ENCODE results near the gene CHFR. TPM values are rescaled to one million over a fixed set of nuclear protein-coding genes. Genes with fewer than 3 reads are reported as not detected.

CHFR gene
- total RNA-seq, 2 experiments from 2014 or later = 38.2 to 55.9 TPM

DNA sequence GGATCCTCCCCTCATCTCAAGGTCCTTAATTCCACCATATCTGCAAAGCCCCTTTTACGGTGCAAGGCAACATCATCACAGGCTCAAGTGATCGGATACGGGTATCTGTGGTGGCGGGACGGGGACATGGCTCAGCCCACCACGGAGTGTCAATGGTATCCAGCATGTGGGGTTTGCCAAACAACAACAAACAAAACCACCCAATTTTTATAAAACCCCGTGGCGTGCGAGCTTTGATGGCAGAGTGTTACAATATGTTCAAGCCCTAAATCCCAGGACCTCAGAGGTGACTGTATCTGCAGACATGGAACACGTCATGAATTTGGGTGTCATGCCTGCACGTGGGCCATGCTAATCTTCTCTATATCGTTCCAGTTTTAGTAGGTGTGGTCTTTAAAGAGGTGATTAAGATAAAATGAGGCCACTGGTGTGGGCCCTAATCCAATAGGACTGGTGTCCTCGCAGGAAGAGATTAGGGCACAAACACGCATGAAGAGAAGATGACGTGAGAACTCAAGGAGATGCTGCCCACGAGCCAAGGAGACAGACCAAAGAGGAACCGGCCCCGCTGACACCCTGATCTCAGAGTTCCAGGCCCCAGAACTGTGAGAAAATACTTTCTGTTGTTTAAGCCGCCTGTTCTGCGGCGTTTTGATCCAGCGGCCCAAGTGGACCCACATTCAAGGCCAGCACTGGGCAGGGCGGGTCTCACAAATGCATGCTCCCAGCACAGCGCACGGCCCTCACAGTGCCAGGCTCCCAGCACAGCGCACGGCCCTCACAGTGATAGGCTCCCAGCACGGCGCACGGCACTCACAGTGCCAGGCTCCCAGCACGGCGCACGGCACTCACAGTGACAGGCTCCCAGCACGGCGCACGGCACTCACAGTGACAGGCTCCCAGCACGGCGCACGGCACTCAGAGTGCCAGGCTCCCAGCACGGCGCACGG is 52.1 kb downstream of the CHFR start:
- no peak for DNase-seq (ENCODE audit: low spot score)
- CTCF ChIA-PET (ENCODE audit: unreplicated experiment) = no interaction called here
- BruUV-seq (replicated peaks) = no TSS peak
- no peak overlapping the region for H2AFZ ChIP-seq (ENCODE audit: low read length)
- no peaks in the 10 kb centered on the region for H4K20me1 ChIP-seq (ENCODE audit: insufficient read depth, low read length)
- intact Hi-C loops (cut with micrococcal nuclease; ENCODE audit: unreplicated experiment) = no loop called here
- no peak overlapping the region for H3K4me3 ChIP-seq (ENCODE audit: low read depth, low read length, poor library complexity, severe bottlenecking)
- H3K9me2 ChIP-seq (ENCODE audit: insufficient read depth, low read length) = no peaks in the 10 kb centered on the region
- H3K27ac ChIP-seq (ENCODE audit: low read depth, low read length, poor library complexity, severe bottlenecking) = no peak overlapping the region
- H3K9me3 ChIP-seq (ENCODE audit: low read length) = no peaks in the 10 kb centered on the region
- no peaks in the 10 kb centered on the region for H3K79me2 ChIP-seq (ENCODE audit: insufficient read depth, low read depth, low read length)
- POLR2A ChIA-PET = no interaction called here
- H3K4me2 ChIP-seq (ENCODE audit: low read length) = no peak overlapping the region
- TF ChIP-seq, protein P1, sequence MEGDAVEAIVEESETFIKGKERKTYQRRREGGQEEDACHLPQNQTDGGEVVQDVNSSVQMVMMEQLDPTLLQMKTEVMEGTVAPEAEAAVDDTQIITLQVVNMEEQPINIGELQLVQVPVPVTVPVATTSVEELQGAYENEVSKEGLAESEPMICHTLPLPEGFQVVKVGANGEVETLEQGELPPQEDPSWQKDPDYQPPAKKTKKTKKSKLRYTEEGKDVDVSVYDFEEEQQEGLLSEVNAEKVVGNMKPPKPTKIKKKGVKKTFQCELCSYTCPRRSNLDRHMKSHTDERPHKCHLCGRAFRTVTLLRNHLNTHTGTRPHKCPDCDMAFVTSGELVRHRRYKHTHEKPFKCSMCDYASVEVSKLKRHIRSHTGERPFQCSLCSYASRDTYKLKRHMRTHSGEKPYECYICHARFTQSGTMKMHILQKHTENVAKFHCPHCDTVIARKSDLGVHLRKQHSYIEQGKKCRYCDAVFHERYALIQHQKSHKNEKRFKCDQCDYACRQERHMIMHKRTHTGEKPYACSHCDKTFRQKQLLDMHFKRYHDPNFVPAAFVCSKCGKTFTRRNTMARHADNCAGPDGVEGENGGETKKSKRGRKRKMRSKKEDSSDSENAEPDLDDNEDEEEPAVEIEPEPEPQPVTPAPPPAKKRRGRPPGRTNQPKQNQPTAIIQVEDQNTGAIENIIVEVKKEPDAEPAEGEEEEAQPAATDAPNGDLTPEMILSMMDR (conservative IDR thresholded peaks at IDR 0.05; ENCODE audit: low read length) = no peak
- no peak for TF ChIP-seq EZH2phosphoT487 (IDR thresholded peaks at IDR 0.05; ENCODE audit: borderline replicate concordance, low read depth, low read length)
- peaks cover 10% of the 10 kb centered on the region for H3K4me1 ChIP-seq (ENCODE audit: insufficient read depth, low read length, poor library complexity, severe bottlenecking)
- peaks cover 13% of the 10 kb centered on the region for H3K36me3 ChIP-seq (ENCODE audit: insufficient read depth, low read length)

DNA sequence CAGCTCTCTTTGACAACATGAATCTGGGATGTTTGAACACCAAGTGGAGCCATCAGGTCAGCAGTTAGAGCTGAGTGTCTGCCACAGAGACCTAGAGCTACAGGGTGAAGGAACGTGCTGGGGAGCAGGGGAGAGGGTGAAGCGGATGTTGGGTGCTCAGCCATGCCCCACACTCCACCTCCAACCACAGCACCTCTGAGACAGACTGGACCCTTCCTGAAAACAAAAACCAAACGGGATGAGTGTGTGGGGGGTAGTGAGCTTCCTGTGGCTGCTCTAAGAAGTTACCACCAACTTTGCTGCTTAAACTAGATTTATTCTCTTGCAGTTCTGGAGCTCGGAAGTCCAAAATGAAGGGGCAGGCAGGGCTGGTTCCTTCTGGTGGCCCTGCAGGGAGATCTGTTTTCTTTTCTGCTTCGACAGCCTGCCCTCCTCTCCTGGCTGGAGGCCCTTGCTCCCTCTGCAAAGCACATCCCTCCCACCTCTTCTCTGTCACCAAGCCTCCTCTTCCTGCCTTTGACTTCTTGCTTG is 53.2 kb downstream of the CHFR start:
- Histone ChIP-seq H3K4me2 (ENCODE audit: low read length) (no peak overlapping the region), H3K9me3 (ENCODE audit: low read length) (no peaks in the 10 kb centered on the region), H2AFZ (ENCODE audit: low read length) (no peak overlapping the region), H3K36me3 (ENCODE audit: insufficient read depth, low read length) (peaks cover 3% of the 10 kb centered on the region; the same call in 1 of the 2 replicates), H3K4me1 (ENCODE audit: insufficient read depth, low read length, poor library complexity, severe bottlenecking) (peaks cover 15% of the 10 kb centered on the region), H3K4me3 (ENCODE audit: low read depth, low read length, poor library complexity, severe bottlenecking) (no peak overlapping the region), H3K9me2 (ENCODE audit: insufficient read depth, low read length) (no peaks in the 10 kb centered on the region), H3K79me2 (ENCODE audit: insufficient read depth, low read depth, low read length) (no peaks in the 10 kb centered on the region), H4K20me1 (ENCODE audit: insufficient read depth, low read length) (no peaks in the 10 kb centered on the region), H3K27ac (ENCODE audit: low read depth, low read length, poor library complexity, severe bottlenecking) (no peak overlapping the region)
- no peak for DNase-seq (ENCODE audit: low spot score)
- POLR2A ChIA-PET = interaction anchor here (1.2 kb wide), 1 partner anchor 11 kb away, joined by 5 read pairs; no protein-coding TSS in a partner anchor
- TF ChIP-seq, protein P1 (conservative IDR thresholded peaks at IDR 0.05; ENCODE audit: low read length) = no peak
- TF ChIP-seq EZH2phosphoT487 (IDR thresholded peaks at IDR 0.05; ENCODE audit: borderline replicate concordance, low read depth, low read length) = no peak
- CTCF ChIA-PET (ENCODE audit: unreplicated experiment) = no interaction called here
- BruUV-seq (replicated peaks) = no TSS peak
- intact Hi-C loops (cut with micrococcal nuclease; ENCODE audit: unreplicated experiment) = no loop called here

DNA sequence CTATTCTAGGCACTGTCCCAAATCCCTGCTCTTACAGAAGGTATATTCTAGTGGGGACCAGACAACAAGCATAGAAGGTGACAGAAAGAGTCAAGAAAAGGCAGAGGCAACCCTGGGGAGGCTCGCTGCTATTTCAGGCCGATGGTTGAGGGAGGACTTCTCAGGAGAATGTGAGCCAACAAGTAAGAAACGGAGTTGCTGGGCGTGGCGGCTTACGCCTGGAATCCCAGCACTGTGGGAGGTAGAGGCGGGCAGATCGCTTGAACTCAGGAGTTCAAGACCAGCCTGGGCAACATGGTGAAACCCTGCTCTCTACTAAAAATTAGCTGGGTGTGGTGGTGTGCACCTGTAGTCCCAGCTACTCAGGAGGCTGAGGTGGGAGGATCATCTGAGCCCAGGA is 54.1 kb downstream of the CHFR start:
- no peak overlapping the region for H3K27ac ChIP-seq (ENCODE audit: low read depth, low read length, poor library complexity, severe bottlenecking)

More for the DNA sequence above, 54.1 kb downstream of the CHFR start:
- BruUV-seq (replicated peaks) = no TSS peak
- H3K9me2 ChIP-seq (ENCODE audit: insufficient read depth, low read length) = no peaks in the 10 kb centered on the region
- POLR2A ChIA-PET = no interaction called here
- no peak overlapping the region for H2AFZ ChIP-seq (ENCODE audit: low read length)
- intact Hi-C loops (cut with micrococcal nuclease; ENCODE audit: unreplicated experiment) = no loop called here
- no peaks in the 10 kb centered on the region for H4K20me1 ChIP-seq (ENCODE audit: insufficient read depth, low read length)
- CTCF ChIA-PET (ENCODE audit: unreplicated experiment) = no interaction called here
- peaks cover 3% of the 10 kb centered on the region; the same call in 1 of the 2 replicates for H3K36me3 ChIP-seq (ENCODE audit: insufficient read depth, low read length)
- DNase-seq (ENCODE audit: low spot score) = no peak
- H3K79me2 ChIP-seq (ENCODE audit: insufficient read depth, low read depth, low read length) = peaks cover 1% of the 10 kb centered on the region
- TF ChIP-seq, protein P1 (conservative IDR thresholded peaks at IDR 0.05; ENCODE audit: low read length) = no peak
- no peak for TF ChIP-seq EZH2phosphoT487 (IDR thresholded peaks at IDR 0.05; ENCODE audit: borderline replicate concordance, low read depth, low read length)
- no peak overlapping the region for H3K4me2 ChIP-seq (ENCODE audit: low read length)
- peaks cover 17% of the 10 kb centered on the region for H3K4me1 ChIP-seq (ENCODE audit: insufficient read depth, low read length, poor library complexity, severe bottlenecking)
- H3K4me3 ChIP-seq (ENCODE audit: low read depth, low read length, poor library complexity, severe bottlenecking) = no peak overlapping the region
- H3K9me3 ChIP-seq (ENCODE audit: low read length) = no peaks in the 10 kb centered on the region
